Esophagus muscularis mucosa (tissue), 3 donors: ENCODE measurements around the gene THSD4.

Source experiments
- POLR2A ChIP-seq: fragments of 450-650 bp; IDR thresholded peaks from one replicate; pipeline ENCODE4 v1.6.1; 2017; ENCODE audit warnings: antibody characterized with exemption, moderate library complexity, mild to moderate bottlenecking, low read depth
- TF ChIP-seq, protein P1 (sequence below), 3 experiments: fragments of 200-600 bp in 2 of 3; fragments of 450-650 bp in 1 of 3; sonication (generic) in 2 of 3; IDR thresholded peaks; one replicate each; pipeline ENCODE4 v1.5.1; 2017 to 2019; ENCODE audit warnings: antibody characterized with exemption in 3 of 3, mild to moderate bottlenecking in 2 of 3, moderate library complexity in 1 of 3

GRCh38 chr15:71357321-71357732, 242.1 kb downstream of the THSD4 start:
- TF ChIP-seq POLR2A: no peak
- TF ChIP-seq, protein P1, sequence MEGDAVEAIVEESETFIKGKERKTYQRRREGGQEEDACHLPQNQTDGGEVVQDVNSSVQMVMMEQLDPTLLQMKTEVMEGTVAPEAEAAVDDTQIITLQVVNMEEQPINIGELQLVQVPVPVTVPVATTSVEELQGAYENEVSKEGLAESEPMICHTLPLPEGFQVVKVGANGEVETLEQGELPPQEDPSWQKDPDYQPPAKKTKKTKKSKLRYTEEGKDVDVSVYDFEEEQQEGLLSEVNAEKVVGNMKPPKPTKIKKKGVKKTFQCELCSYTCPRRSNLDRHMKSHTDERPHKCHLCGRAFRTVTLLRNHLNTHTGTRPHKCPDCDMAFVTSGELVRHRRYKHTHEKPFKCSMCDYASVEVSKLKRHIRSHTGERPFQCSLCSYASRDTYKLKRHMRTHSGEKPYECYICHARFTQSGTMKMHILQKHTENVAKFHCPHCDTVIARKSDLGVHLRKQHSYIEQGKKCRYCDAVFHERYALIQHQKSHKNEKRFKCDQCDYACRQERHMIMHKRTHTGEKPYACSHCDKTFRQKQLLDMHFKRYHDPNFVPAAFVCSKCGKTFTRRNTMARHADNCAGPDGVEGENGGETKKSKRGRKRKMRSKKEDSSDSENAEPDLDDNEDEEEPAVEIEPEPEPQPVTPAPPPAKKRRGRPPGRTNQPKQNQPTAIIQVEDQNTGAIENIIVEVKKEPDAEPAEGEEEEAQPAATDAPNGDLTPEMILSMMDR (IDR thresholded peaks at IDR 0.05): no peak
